Activated naive CD4-positive, alpha-beta T cell treated with anti-CD3 and anti-CD28 coated beads, Interleukin-2, amount 50 U/mL, for 24 hours (primary cell): Measurements from ENCODE around the gene MRPS22.
"Not testable (repeated sequence)": the region's sequence is repeated elsewhere in the genome, so short reads cannot be mapped to it uniquely, and the experiment has no call there.

Experiments used
- H3K27ac Mint-ChIP-seq: one replicate; pipeline ENCODE4 v1.8.0; 2021; ENCODE audit warnings: mild to moderate bottlenecking, mixed read lengths
- H3K27me3 Mint-ChIP-seq: one replicate; pipeline ENCODE4 v1.8.0; 2021; ENCODE audit warnings: mixed read lengths
- H3K36me3 Mint-ChIP-seq: one replicate; pipeline ENCODE4 v1.8.0; 2021; ENCODE audit warnings: mixed read lengths
- H3K4me1 Mint-ChIP-seq: one replicate; pipeline ENCODE4 v1.8.0; 2021; ENCODE audit warnings: mixed read lengths
- H3K4me3 Mint-ChIP-seq: one replicate; pipeline ENCODE4 v1.8.0; 2021; ENCODE audit warnings: mild to moderate bottlenecking, mixed read lengths
- H3K9me3 Mint-ChIP-seq: one replicate; pipeline ENCODE4 v1.8.0; 2021; ENCODE audit warnings: mixed read lengths

Gene MRPS22

DNA sequence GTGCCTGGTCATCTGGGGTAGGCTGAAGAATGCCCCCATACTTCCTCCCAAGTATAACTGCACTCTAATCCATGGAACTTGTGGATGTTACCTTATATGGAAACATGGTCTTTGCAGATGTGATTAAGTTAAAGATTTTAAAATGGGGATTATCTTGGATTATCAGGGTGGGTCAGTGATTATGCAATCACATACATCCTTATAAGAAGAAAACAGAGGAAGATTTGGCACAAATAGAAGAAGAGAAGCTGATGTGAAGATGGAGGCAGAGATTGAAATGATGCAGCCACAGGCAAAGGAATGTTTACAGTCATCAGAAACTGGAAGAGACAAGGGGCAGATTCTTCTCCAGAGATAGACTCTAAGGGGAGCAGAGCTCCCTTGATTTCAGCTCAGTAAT is 1.8 kb upstream of the MRPS22 start:
- Mint-ChIP-seq H3K4me3 (no peak overlapping the region), H3K36me3 (peaks cover 5% of the 10 kb centered on the region), H3K9me3 (no peaks in the 10 kb centered on the region), H3K27me3 (no peaks in the 10 kb centered on the region), H3K27ac (peak overlapping the region; percentile 33), H3K4me1 (peaks cover 6% of the 10 kb centered on the region)

DNA sequence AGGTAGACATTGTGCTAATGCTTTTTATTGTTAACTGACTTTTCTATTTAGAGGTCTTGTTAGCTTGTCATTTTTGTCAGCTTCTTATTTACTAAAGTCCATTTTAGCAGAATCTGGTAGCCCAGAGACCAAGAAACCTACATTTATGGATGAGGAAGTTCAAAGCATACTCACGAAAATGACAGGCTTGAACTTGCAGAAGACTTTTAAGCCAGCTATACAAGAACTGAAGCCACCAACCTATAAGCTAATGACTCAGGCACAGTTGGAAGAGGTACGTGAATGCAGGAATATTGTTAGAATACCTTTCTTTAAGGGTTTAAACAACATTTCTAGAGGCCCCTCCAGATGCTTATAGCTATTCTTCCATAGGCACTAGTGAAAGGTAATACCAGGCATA is 3.0 kb downstream of the MRPS22 start:
- Mint-ChIP-seq H3K4me1 (peaks cover 6% of the 10 kb centered on the region), H3K4me3 (no peak overlapping the region), H3K9me3 (no peaks in the 10 kb centered on the region), H3K27me3 (no peaks in the 10 kb centered on the region), H3K36me3 (peaks cover 15% of the 10 kb centered on the region), H3K27ac (no peak overlapping the region)

DNA sequence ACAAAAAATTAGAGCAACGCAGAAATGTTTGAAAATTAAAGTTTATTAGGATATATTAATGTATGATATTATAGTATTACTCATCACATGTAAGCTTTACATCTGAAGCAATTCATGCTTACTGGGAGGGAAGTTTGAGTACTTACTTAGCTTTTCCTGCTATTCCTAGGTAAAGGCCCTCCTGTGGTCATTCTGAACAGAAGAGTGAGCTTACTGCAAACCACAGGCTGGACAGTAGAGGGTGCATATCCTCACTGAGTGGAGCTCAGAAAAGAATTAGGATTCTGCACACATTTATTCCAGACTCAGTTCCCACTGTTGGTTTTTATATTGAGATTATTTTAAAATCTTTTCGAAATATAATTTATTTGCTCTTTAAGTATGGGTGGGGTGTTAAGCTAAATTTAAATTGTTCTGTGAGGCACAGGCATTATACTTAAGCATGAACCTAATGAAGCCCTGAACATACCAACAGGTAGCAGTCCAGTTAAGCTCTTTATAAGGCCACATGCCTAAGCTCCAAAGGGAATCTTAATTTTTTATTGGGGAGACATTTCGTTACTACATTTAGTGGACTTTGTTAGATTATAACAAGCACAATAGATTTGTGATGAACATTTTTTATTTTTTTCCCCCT is 10.2 kb downstream of the MRPS22 start:
- Mint-ChIP-seq H3K4me3 (no peak overlapping the region), H3K9me3 (no peaks in the 10 kb centered on the region), H3K36me3 (peaks cover 19% of the 10 kb centered on the region), H3K27me3 (no peaks in the 10 kb centered on the region), H3K27ac (no peak overlapping the region), H3K4me1 (peaks cover 19% of the 10 kb centered on the region)

DNA sequence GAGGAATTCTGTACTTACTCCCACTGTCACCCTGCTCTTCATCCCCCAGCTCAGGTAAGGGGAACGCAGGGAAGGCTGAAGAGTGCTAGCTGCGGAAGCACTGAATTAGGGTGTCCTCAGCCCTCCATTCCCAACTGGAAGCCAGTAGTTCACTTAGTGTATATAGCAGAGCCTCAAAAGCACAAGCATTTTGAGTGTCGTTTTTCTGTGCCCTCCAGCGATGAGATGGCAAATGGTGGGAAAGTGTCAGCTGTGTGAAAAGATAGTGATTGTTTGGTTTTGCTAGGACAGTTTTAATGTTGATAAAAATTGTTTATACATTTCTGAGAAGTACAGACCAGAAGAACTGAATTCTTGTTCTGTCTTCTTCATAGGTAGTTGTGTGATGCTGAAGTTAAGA is 10.8 kb downstream of the MRPS22 start:
- H3K4me3 Mint-ChIP-seq, result no peak overlapping the region
- H3K27me3 Mint-ChIP-seq, result no peaks in the 10 kb centered on the region
- no peaks in the 10 kb centered on the region for H3K9me3 Mint-ChIP-seq
- H3K27ac Mint-ChIP-seq, result no peak overlapping the region
- peaks cover 19% of the 10 kb centered on the region for H3K4me1 Mint-ChIP-seq
- H3K36me3 Mint-ChIP-seq, result peaks cover 16% of the 10 kb centered on the region

DNA sequence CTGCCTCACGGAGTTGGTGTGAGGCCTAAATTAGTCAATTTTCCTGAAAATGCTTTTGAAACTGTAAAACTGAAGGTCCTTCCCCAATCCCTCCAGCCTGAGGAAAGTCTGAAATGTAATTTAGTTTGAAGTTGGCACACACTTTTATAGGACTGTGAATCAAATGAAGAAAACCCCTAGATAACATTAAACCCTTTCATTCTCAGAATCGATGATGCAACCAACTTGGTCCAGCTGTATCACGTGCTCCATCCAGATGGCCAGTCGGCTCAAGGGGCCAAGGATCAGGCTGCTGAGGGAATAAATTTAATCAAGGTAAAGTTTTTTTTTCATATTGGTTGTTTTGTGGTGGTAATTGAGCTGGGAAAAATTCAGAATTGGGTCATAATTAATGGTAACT is 11.7 kb downstream of the MRPS22 start:
- no peak overlapping the region for H3K27ac Mint-ChIP-seq
- no peaks in the 10 kb centered on the region for H3K27me3 Mint-ChIP-seq
- no peak overlapping the region for H3K4me3 Mint-ChIP-seq

DNA sequence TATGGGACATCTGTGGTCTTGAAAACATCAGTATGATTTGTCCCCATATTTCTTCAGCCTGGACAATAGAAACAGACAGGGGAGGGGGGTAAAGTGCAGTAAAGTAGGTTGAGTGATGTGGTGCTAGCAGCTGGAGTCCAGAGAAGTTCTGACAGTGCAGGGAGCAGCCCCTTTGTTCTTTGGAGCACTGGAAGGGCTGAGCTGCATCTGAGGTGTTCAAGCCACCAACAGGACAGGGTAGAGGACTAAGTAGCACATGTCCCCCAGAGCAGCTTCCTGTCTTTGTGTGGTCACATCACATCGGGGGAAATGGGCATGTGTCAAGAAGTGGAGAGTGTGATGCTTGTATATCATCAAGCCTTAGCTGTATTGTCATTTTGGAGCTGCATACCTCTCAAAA is 12.1 kb downstream of the MRPS22 start:
- Mint-ChIP-seq H3K27me3 (no peaks in the 10 kb centered on the region), H3K27ac (no peak overlapping the region), H3K9me3 (no peaks in the 10 kb centered on the region), H3K4me3 (no peak overlapping the region), H3K4me1 (peaks cover 19% of the 10 kb centered on the region), H3K36me3 (peaks cover 17% of the 10 kb centered on the region)

More for the DNA sequence above, 11.7 kb downstream of the MRPS22 start:
- peaks cover 19% of the 10 kb centered on the region for H3K4me1 Mint-ChIP-seq
- peaks cover 18% of the 10 kb centered on the region for H3K36me3 Mint-ChIP-seq
- H3K9me3 Mint-ChIP-seq, result no peaks in the 10 kb centered on the region

DNA sequence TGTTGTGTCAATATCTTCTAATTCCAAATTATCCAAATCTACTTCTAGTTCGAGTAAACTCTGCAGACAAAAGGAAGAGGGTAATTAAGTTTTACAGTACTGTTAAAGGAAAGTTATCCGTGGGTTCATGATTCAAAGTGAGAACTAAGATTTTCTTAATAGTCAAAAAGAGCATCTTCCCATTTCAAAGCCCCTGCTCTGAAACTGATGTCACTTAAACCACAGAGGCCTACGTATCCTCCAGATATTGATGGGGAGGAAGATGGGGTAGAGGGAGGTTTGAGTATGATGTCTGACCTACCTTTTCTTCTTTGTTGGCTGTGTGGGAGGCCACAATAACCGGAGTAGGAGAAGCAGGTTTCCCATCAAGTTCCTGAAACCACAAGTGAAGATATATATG is 14.1 kb downstream of the MRPS22 start:
- peak overlapping the region; percentile 89 for H3K27ac Mint-ChIP-seq
- H3K4me3 Mint-ChIP-seq, result no peak overlapping the region
- no peaks in the 10 kb centered on the region for H3K9me3 Mint-ChIP-seq
- H3K27me3 Mint-ChIP-seq, result no peaks in the 10 kb centered on the region
- peaks cover 19% of the 10 kb centered on the region for H3K4me1 Mint-ChIP-seq
- peaks cover 18% of the 10 kb centered on the region for H3K36me3 Mint-ChIP-seq

DNA sequence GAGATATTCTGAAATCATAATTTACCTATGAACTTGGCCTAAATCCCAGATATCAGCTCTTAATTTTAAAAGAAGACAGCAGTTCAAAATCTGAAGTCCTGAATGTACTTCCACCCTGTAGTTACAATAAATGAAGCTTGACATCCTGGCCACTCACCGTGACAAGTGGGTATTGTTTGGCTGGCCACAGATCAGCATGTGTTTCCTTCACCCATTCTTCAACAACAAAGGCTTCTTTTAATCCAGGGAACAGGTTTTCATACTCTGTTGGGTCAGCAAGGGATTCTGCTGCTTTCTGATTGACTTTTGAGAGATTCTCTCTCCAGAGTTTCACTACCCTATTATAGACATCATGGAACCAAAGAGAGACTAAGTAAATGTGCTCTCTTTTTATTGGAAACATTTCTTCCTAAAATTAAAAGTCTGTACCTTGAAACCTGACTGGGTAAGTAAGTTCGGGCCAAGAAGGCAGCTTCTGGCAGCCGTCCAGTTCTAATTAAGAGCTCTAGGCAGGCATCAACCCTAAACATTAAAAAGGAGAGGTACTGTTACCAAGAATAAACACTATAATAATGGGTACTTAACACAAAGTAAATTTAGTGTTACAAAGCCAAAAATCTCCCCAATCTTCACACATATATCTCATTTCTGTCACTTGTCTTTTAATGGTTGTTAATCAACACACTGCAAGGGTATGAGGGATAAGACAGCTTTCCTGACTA is 15.2 kb downstream of the MRPS22 start:
- peaks cover 18% of the 10 kb centered on the region for H3K36me3 Mint-ChIP-seq

DNA sequence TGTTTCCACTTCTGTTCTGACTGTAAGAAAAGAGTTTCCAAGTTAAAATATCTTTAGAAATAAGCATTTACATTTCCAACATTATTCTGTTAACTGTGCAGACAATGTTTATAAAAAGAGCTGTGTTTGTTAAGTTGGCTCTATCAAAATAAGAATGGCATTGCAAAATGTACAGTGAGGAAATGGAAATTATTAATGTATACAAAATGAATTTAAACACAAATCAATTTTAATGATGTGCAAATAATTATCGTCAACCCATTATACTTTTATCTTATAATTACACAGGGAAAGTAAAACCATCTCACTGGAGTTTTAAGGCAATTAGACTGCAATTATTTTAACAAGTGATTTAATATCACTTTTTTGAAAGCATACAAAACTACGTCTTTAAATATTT is 17.5 kb downstream of the MRPS22 start:
- H3K27me3 Mint-ChIP-seq, result no peaks in the 10 kb centered on the region
- H3K4me1 Mint-ChIP-seq, result peaks cover 16% of the 10 kb centered on the region
- no peaks in the 10 kb centered on the region for H3K9me3 Mint-ChIP-seq
- H3K27ac Mint-ChIP-seq, result no peak overlapping the region
- peaks cover 9% of the 10 kb centered on the region for H3K36me3 Mint-ChIP-seq
- no peak overlapping the region for H3K4me3 Mint-ChIP-seq

More for the DNA sequence above, 15.2 kb downstream of the MRPS22 start:
- H3K27me3 Mint-ChIP-seq, result no peaks in the 10 kb centered on the region
- peaks cover 19% of the 10 kb centered on the region for H3K4me1 Mint-ChIP-seq
- no peak overlapping the region for H3K27ac Mint-ChIP-seq
- no peak overlapping the region for H3K4me3 Mint-ChIP-seq
- no peaks in the 10 kb centered on the region for H3K9me3 Mint-ChIP-seq

DNA sequence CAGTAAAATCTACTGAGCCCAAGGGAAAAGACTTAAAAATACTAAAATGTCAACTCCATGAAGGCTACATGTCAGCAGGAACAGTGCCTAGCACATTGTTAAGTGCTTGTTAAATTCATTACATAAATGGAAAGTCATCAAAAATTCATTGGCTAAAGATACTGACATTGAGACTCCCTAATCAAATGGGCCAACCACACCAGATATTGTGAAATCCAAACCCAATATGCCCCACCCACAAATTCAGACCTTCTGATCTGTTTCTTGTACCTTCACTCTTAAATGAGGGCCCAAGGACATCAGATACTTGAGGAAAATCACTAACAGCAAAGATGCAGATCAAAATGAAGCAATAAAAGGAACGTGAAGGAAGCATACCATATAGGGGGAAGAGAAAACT is 20.7 kb downstream of the MRPS22 start:
- peaks cover 9% of the 10 kb centered on the region for H3K36me3 Mint-ChIP-seq

DNA sequence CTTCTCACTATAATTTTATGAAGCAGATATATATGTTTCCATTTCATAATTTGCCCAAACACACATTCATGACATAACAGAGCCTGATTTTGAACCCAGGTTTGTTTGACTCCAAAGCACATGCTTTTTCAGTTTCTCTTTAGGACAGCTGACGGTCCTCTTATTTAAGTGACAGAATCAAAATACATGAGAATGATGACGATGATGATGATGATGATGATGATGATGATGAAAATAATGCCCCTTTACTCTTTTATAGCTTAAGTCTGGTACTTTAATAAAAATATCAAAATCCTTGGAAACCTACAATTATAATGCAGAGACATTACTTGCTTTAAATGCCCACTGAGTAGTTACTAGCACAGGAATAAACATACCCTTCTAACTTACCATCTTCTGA is 30.3 kb downstream of the MRPS22 start:
- H3K36me3 Mint-ChIP-seq, result peaks cover 26% of the 10 kb centered on the region
- H3K27ac Mint-ChIP-seq, result no peak overlapping the region
- H3K27me3 Mint-ChIP-seq, result no peaks in the 10 kb centered on the region
- no peak overlapping the region for H3K4me3 Mint-ChIP-seq
- peaks cover 7% of the 10 kb centered on the region for H3K4me1 Mint-ChIP-seq
- no peaks in the 10 kb centered on the region for H3K9me3 Mint-ChIP-seq

More for the DNA sequence above, 20.7 kb downstream of the MRPS22 start:
- H3K27ac Mint-ChIP-seq, result peak overlapping the region; percentile 47
- H3K27me3 Mint-ChIP-seq, result no peaks in the 10 kb centered on the region
- no peaks in the 10 kb centered on the region for H3K9me3 Mint-ChIP-seq
- H3K4me3 Mint-ChIP-seq, result no peak overlapping the region
- peaks cover 15% of the 10 kb centered on the region for H3K4me1 Mint-ChIP-seq

DNA sequence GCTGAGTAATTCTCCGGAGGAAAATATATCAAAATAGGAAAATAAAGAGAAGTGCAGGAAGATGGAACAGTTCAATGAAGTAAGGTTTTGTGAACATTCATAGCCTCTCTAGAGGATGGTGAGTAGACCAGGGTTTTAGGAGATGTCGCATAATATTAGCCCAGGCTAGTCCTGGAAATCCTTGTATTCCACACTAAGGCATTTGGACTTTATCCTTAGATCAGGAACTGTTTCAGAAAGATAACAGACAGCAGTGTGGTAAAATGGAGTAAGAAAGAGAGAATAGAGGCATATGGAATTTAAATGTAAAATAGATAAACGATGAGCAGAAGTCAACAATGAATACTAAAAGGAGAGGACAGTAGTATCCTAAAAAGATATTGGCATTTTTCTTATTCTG is 33.6 kb downstream of the MRPS22 start:
- peaks cover 26% of the 10 kb centered on the region for H3K36me3 Mint-ChIP-seq
- H3K27ac Mint-ChIP-seq, result peak overlapping the region; percentile 30
- H3K27me3 Mint-ChIP-seq, result no peaks in the 10 kb centered on the region
- H3K4me3 Mint-ChIP-seq, result no peak overlapping the region
- H3K9me3 Mint-ChIP-seq, result no peaks in the 10 kb centered on the region
- peaks cover 33% of the 10 kb centered on the region for H3K4me1 Mint-ChIP-seq

DNA sequence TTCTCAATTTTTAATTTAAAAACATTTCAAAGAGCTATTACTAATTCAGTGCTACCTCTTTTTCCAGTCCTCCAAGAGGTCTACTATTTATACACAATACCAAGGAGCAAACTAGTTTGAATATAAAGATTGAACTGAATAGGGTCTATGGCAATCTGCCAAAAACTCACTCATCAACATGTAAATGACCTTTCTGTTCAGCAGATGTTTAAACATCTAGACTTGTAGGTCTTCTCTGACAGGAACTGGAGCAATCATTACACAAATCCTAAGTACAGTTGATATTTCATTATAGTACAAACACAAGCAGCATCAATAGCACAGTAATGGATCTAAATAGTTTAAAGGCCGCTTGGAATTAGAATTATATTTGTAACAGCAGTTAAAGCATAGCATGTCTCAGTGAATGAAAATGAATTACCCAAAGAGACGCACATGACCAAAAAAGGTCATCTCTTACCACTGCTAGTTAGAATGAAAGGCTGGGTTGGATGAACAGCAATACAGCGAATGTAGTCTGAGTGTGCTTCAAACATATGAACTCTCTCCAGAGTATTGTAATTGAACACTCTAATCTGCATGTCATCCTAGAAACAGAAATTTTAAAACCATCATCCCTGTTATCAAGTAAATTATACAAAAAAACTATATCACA is 34.9 kb downstream of the MRPS22 start:
- Mint-ChIP-seq H3K4me1 (peaks cover 37% of the 10 kb centered on the region), H3K27me3 (no peaks in the 10 kb centered on the region), H3K36me3 (peaks cover 25% of the 10 kb centered on the region), H3K9me3 (no peaks in the 10 kb centered on the region), H3K4me3 (no peak overlapping the region), H3K27ac (no peak overlapping the region)

DNA sequence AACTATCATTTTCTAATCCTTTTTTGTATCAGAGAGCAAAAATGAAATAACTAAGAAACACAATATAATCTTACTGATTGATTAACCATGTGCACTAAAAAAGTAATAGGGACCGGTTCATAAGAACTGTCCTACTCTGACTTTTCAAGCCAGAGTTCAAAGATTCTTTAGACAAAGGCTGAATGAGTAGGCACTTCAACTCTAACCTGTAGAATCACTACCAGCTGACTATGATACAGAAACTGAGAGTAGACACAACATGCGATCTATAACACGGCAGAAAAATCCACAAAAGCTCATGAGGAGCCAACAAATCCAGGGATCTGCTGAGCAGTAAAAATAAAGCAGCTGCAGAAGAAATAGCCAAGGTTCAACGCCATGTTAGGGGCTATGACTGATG is 36.8 kb downstream of the MRPS22 start:
- H3K4me1 Mint-ChIP-seq, result peaks cover 51% of the 10 kb centered on the region
- no peaks in the 10 kb centered on the region for H3K27me3 Mint-ChIP-seq
- peaks cover 20% of the 10 kb centered on the region for H3K36me3 Mint-ChIP-seq
- H3K4me3 Mint-ChIP-seq, result no peak overlapping the region
- no peaks in the 10 kb centered on the region for H3K9me3 Mint-ChIP-seq
- no peak overlapping the region for H3K27ac Mint-ChIP-seq

DNA sequence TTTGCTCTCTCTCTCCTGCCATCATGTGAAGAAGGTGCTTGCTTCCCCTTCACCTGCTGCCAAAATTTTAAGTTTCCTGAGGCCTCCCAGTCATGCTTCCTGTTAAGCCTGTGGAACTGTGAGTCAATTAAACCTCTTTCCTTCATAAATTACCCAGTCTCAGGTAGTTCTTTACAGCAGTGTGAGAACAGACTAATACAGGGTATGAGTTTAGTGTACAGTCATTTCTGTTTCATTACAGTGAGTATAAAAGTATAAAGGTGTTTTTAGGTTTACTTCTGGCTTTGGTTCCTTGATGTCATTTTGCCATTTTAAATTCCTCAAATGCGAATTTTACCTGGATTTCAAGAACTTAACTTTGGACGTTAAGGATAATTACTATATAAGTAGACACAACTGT is 38.5 kb downstream of the MRPS22 start:
- H3K36me3 Mint-ChIP-seq, result peaks cover 18% of the 10 kb centered on the region
- H3K9me3 Mint-ChIP-seq, H3K27me3 Mint-ChIP-seq, H3K4me3 Mint-ChIP-seq: not testable (repeated sequence)
- peak overlapping the region; percentile 81 for H3K27ac Mint-ChIP-seq
- peaks cover 64% of the 10 kb centered on the region for H3K4me1 Mint-ChIP-seq

DNA sequence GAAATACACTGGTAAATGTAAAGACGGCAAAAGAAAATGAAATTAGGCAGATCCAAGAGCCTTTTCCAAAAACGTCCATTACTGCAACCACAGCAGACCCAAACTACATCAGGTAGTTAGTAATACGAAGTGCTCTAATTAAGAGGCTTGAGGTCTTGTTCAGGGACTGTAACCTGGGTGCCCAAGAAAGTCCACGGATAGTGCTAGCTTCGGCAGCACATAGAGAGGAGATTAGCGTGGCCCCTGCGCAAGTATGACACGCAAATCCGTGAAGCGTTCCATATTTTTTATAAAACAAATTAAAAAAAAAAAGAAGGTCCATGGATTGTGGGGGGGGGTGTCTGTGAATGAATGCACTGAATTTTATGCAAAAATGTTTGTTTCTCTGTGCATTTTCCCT is 44.3 kb downstream of the MRPS22 start:
- peaks cover 1% of the 10 kb centered on the region for H3K36me3 Mint-ChIP-seq
- no peak overlapping the region for H3K27ac Mint-ChIP-seq
- H3K9me3 Mint-ChIP-seq, result no peaks in the 10 kb centered on the region
- H3K4me3 Mint-ChIP-seq, result peak overlapping the region; percentile 79
- peaks cover 61% of the 10 kb centered on the region for H3K4me1 Mint-ChIP-seq
- no peaks in the 10 kb centered on the region for H3K27me3 Mint-ChIP-seq
